Measurements from ENCODE around the gene FAAP20. TPM values are rescaled to one million over a fixed set of nuclear protein-coding genes. Genes with fewer than 3 reads are reported as not detected.

Gene FAAP20
- total RNA-seq, 1 experiment from 2014 or later = 72.1 TPM

- H3K9me2 ChIP-seq (ENCODE audit: insufficient read depth) = no peaks in the 10 kb centered on the region
- peaks cover 39% of the 10 kb centered on the region for H3K4me1 ChIP-seq (replicated peaks; ENCODE audit: insufficient read depth)
- H3K36me3 ChIP-seq (ENCODE audit: low read depth) = no peaks in the 10 kb centered on the region
- peak overlapping the region; percentile 88 for H3K4me2 ChIP-seq
- no peaks in the 10 kb centered on the region for H3K27me3 ChIP-seq (ENCODE audit: insufficient read depth, low read depth)
- peak in 1 of 2 experiments; percentile 65 for DNase-seq
- no peak overlapping the region for H3K27ac ChIP-seq
- H4K20me1 ChIP-seq (ENCODE audit: insufficient read depth) = no peaks in the 10 kb centered on the region
- H3F3A ChIP-seq (ENCODE audit: insufficient read depth, low read depth) = peaks cover 28% of the 10 kb centered on the region
- H3K9me3 ChIP-seq (ENCODE audit: insufficient read depth, low read depth) = no peaks in the 10 kb centered on the region
- no peaks in the 10 kb centered on the region for H3K79me2 ChIP-seq (ENCODE audit: low read depth)
- POLR2A ChIA-PET (ENCODE audit: unreplicated experiment) = interaction anchor here (0.6 to 1.1 kb wide), 3 partner anchors 19 to 187 kb away, joined by 4 to 9 read pairs (median 5); partner anchors contain the start of genes MORN1, RER1 and SKI
- peak overlapping the region; percentile 47; the same call in 1 of the 2 replicates for H3K4me3 ChIP-seq
- TF ChIP-seq CTCF (conservative IDR thresholded peaks at IDR 0.05) (no peak), EZH2 (IDR thresholded peaks at IDR 0.05; ENCODE audit: low read depth) (no peak)
- H2AFZ ChIP-seq = no peak overlapping the region; the same call in 1 of the 2 replicates
- intact Hi-C loops (cut with micrococcal nuclease; ENCODE audit: unreplicated experiment) = loop anchor here (2.0 kb wide), 1 partner anchor 382 kb away; the partner anchor contains the start of gene PRXL2B
- TSS peak; percentile 59 for BruUV-seq (replicated peaks)
- CTCF ChIA-PET = interaction anchor here (0.9 kb wide), 1 partner anchor 9 kb away, joined by 4 read pairs; the partner anchor contains the start of gene FAAP20
These were observed 10.0 kb upstream of the FAAP20 start for GRCh38 chr1:2204415-2205190.

- no peak for DNase-seq
- peak overlapping the region; percentile 88 for H3K4me2 ChIP-seq
- H2AFZ ChIP-seq = no peak overlapping the region
- H3K36me3 ChIP-seq (ENCODE audit: low read depth) = no peaks in the 10 kb centered on the region
- ChIA-PET CTCF (interaction anchor here (0.9 kb wide), 1 partner anchor 9 kb away, joined by 4 read pairs; the partner anchor contains the start of gene FAAP20), POLR2A (ENCODE audit: unreplicated experiment) (interaction anchor here (0.6 to 1.1 kb wide), 3 partner anchors 20 to 188 kb away, joined by 4 to 9 read pairs (median 5); partner anchors contain the start of genes MORN1, RER1 and SKI)
- H3K27ac ChIP-seq = no peak overlapping the region
- no peaks in the 10 kb centered on the region for H3K9me2 ChIP-seq (ENCODE audit: insufficient read depth)
- intact Hi-C loops (cut with micrococcal nuclease; ENCODE audit: unreplicated experiment) = loop anchor here (2.0 kb wide), 1 partner anchor 383 kb away; the partner anchor contains the start of gene PRXL2B
- H4K20me1 ChIP-seq (ENCODE audit: insufficient read depth) = no peaks in the 10 kb centered on the region
- H3K79me2 ChIP-seq (ENCODE audit: low read depth) = no peaks in the 10 kb centered on the region
- H3F3A ChIP-seq (ENCODE audit: insufficient read depth, low read depth) = peaks cover 23% of the 10 kb centered on the region
- BruUV-seq (replicated peaks) = no TSS peak
- H3K27me3 ChIP-seq (ENCODE audit: insufficient read depth, low read depth) = no peaks in the 10 kb centered on the region
- no peak for TF ChIP-seq EZH2 (IDR thresholded peaks at IDR 0.05; ENCODE audit: low read depth)
- TF ChIP-seq CTCF (conservative IDR thresholded peaks at IDR 0.05) = no peak
- H3K4me3 ChIP-seq = 0 out of 2 replicates have a peak overlapping the region, but pooled peaks have one; percentile 47
- no peaks in the 10 kb centered on the region for H3K9me3 ChIP-seq (ENCODE audit: insufficient read depth, low read depth)
- peaks cover 31% of the 10 kb centered on the region for H3K4me1 ChIP-seq (replicated peaks; ENCODE audit: insufficient read depth)
These were observed 9.3 kb upstream of the FAAP20 start for GRCh38 chr1:2203671-2204414.

GRCh38 chr1:2202843-2203601 is 8.4 kb upstream of the FAAP20 start:
- H3K36me3 ChIP-seq (ENCODE audit: low read depth) = no peaks in the 10 kb centered on the region
- no peaks in the 10 kb centered on the region for H3K27me3 ChIP-seq (ENCODE audit: insufficient read depth, low read depth)
- BruUV-seq (replicated peaks) = no TSS peak
- peaks cover 19% of the 10 kb centered on the region for H3F3A ChIP-seq (ENCODE audit: insufficient read depth, low read depth)
- CTCF ChIA-PET = no interaction called here
- POLR2A ChIA-PET (ENCODE audit: unreplicated experiment) = no interaction called here
- peaks cover 23% of the 10 kb centered on the region for H3K4me1 ChIP-seq (replicated peaks; ENCODE audit: insufficient read depth)
- H3K79me2 ChIP-seq (ENCODE audit: low read depth) = no peaks in the 10 kb centered on the region
- H3K4me2 ChIP-seq = no peak overlapping the region
- no peak overlapping the region for H3K4me3 ChIP-seq
- intact Hi-C loops (cut with micrococcal nuclease; ENCODE audit: unreplicated experiment) = no loop called here
- no peak overlapping the region for H3K27ac ChIP-seq
- no peak overlapping the region for H2AFZ ChIP-seq
- no peaks in the 10 kb centered on the region for H4K20me1 ChIP-seq (ENCODE audit: insufficient read depth)
- DNase-seq = no peak
- no peak for TF ChIP-seq EZH2 (IDR thresholded peaks at IDR 0.05; ENCODE audit: low read depth)
- TF ChIP-seq CTCF (conservative IDR thresholded peaks at IDR 0.05) = no peak
- no peaks in the 10 kb centered on the region for H3K9me2 ChIP-seq (ENCODE audit: insufficient read depth)
- no peaks in the 10 kb centered on the region for H3K9me3 ChIP-seq (ENCODE audit: insufficient read depth, low read depth)

All from PC-9 (cell line).